Spinal cord (tissue), 10 donors: ENCODE results near the gene ARMC10. TPM values are rescaled to one million over a fixed set of nuclear protein-coding genes. Genes with fewer than 3 reads are reported as not detected.

Experiments
- DNase-seq, 6 donors: peaks; one replicate each; pipeline versions ENCODE4 v3.0.0 to v3.0.0-alpha.2; 2013 to 2015; ENCODE audit warnings: low spot score in 6 of 6, low read depth in 4 of 6
- H3K27ac ChIP-seq: one replicate; pipeline ENCODE4 v1.5.1; 2013; ENCODE audit warnings: low read depth, low read length, control low read depth
- H3K27me3 ChIP-seq: one replicate; pipeline ENCODE4 v1.6.1; 2013; ENCODE audit warnings: low read length; ENCODE audit not compliant: control insufficient read depth, insufficient read depth
- H3K36me3 ChIP-seq: one replicate; pipeline ENCODE4 v1.6.1; 2013; ENCODE audit warnings: low read length; ENCODE audit not compliant: control insufficient read depth, insufficient read depth
- H3K4me1 ChIP-seq: one replicate; pipeline ENCODE4 v1.6.1; 2013; ENCODE audit warnings: low read length; ENCODE audit not compliant: control insufficient read depth, insufficient read depth
- H3K4me3 ChIP-seq: one replicate; pipeline ENCODE4 v1.5.1; 2013; ENCODE audit warnings: low read depth, low read length, control low read depth
- H3K9me3 ChIP-seq: one replicate; pipeline ENCODE4 v1.6.1; 2013; ENCODE audit warnings: low read length; ENCODE audit not compliant: control insufficient read depth, insufficient read depth
- WGBS: methylation state at CpG from one replicate; pipeline ENCODE4 v1.1.5; 2013; ENCODE audit warnings: missing lambda C conversion rate; ENCODE audit not compliant: insufficient coverage; 5-methylcytosine and 5-hydroxymethylcytosine counted together
- polyA plus RNA-seq, 2 donors: library from polyadenylated mRNA; unstranded; fragments of 120-200 nt; gene quantifications; one replicate each; pipeline ENCODE4 v1.2.1, GENCODE V29; 2013; ENCODE audit not compliant: insufficient read length in 2 of 2
- total RNA-seq, 2 donors: library from RNA; depleted of rRNA in 1 of 2; stranded (reverse); fragments of 120-200 nt in 1 of 2; fragments of >200 nt in 1 of 2; gene quantifications; one replicate each; pipeline versions ENCODE4 v1.2.3 to v1.2.4, GENCODE V29; 2013 to 2014
- donor health status: healthy.

The ARMC10 gene
- total and polyA plus RNA-seq, 4 donors: 42.2 to 52.7 (median 46.1) TPM

DNA sequence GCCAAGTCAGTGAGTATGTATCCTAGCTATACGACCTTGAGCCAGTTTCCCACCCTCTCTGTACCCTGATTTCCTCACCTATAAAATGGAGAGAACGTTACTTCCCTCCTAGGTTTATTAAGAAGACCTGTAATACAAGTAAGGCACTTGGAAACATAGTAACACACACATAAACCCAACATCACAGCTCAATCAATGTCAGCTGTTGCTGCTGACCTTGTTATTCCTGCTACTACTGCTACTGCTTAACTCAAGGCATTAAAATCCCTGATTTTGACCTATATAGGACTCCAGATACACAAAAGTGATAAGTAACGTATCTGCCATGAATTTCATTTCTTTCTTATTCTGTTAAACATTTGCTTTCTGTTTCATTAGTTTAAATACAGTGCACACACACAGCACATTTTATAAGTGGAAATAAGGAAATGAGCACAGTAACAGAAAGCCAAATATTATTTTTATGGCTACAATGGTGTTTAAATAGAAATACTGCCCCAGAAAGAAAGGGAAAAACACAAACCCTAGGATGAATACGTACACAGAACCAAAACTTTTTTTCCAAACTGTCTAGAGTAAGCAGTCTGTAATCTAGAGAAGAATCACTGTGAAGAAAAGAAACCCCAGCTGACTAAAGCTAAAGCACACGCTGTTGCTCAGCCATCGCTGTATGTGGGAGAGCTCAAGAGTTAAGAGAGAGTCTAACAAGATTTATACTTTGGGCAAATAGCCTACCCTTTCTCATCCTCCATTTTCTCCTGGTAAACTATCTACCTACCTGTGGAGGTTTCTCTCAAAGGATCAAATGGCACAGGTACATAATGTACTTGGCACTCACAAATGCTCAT lies 55.0 kb downstream of the ARMC10 start:
- WGBS: no CpG with 5 or more reads among the region's 6 CpGs
- Histone ChIP-seq H3K4me3 (no peak overlapping the region), H3K27ac (peak overlapping the region; percentile 45)

DNA sequence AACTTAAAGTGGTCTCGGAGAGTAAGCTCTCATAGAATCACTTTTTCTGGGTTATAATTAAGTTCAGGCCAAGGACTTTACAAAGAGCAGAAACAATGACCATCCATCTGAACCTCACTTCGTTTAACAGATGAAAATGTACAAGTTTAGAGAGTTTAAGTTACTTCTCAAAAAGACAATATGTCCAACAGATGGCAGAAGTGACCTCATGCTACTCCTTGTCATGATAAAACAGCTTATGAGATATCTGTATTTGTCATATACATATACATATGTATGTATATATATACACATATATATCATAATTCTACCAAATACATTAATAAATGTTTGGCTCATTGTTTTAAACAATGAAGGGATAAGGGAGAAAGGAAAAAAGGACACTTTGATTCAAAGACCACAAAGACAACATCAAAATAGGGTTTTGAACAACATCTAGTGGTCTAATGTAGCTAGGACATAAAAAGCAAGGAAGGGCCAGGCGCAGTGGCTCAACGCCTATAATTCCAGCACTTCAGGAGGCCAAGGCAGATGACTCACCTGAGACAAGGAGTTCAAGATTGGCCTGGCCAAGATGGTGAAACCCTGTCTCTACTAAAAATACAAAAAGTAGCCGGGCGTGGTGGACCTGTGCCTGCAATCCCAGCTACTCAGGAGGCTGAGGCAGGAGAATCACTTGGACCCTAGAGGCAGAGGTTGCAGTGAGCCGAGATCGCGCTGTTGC lies 56.1 kb downstream of the ARMC10 start:
- no peak for DNase-seq
- H3K27ac ChIP-seq: no peak overlapping the region
- 73% methylated on average over 7 of the region's 9 CpGs for WGBS

More for the DNA sequence above, 55.0 kb downstream of the ARMC10 start:
- Histone ChIP-seq H3K27me3 (no peaks in the 10 kb centered on the region), H3K36me3 (peaks cover 2% of the 10 kb centered on the region), H3K9me3 (no peaks in the 10 kb centered on the region), H3K4me1 (peaks cover 10% of the 10 kb centered on the region)
- DNase-seq: no peak

DNA sequence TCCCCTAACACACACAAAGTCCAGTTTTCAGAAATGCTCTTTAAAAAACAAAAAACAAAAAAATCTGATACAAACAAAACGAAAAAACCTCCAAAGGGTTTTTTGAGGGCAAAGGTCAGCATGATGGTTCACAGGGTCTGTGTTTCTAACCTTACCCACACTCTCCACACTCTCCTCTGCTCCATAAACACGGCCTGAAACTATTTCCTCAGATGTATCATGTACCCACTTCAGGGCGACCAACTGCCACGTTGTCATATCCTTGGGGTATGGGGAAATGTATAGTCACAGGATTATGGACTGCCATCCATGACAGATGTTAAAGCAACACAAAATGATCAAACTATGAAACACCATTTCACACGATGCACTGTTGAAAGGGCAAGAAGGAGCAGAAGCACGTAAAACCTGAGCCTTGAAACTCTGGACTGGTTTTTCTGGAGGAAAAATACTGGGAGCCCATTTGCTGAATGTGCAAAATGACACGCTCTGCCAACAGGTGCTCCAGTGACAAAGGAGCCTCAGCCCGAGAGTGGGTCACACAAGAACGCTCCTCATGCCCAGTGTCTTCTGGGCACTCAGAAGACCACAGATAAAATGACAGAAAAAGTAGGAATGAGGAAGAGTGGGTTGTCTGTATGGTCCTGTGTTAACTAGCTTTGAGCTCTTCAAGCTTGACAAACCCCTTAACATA lies 58.2 kb downstream of the ARMC10 start:
- 75% methylated on average over 6 of the region's 9 CpGs for WGBS

More for the DNA sequence above, 56.1 kb downstream of the ARMC10 start:
- Histone ChIP-seq H3K4me1 (peaks cover 7% of the 10 kb centered on the region), H3K36me3 (peaks cover 2% of the 10 kb centered on the region), H3K9me3 (no peaks in the 10 kb centered on the region), H3K27me3 (no peaks in the 10 kb centered on the region), H3K4me3 (no peak overlapping the region)

DNA sequence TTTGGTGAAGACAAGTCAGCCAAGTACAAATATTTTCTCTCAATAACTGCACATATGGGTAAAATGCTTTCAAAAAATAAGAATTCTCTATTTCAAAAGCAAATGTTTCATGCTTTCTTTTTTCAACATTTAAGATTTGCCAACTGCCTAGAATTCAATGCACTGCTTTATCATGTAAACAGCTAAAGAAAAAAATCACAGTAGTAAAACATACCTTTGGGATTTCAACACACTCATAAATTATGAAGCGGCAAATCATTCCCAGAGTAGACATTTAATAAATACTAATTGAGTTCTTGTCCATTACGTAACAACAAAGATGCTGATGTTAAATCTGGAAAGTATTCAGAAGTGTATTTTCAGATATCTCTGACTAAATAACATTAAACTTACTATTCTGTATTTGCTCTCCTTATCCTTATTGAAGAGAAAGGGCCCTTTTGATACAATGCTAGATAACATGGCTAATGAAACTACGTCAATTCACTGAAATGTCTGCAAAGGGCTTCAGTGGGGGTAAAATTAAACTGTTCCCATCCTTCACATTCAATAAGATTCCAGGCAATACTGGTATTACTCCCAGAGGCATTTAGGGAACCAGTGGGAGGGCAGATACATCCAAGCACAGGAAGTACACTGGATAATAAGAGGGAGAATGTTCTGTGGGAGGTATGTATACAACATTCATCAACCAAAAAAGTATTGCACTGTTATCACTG lies 60.1 kb downstream of the ARMC10 start:
- peak overlapping the region; percentile 15 for H3K27ac ChIP-seq

More for the DNA sequence above, 58.2 kb downstream of the ARMC10 start:
- Histone ChIP-seq H3K4me3 (no peak overlapping the region), H3K9me3 (no peaks in the 10 kb centered on the region), H3K4me1 (no peaks in the 10 kb centered on the region), H3K27ac (no peak overlapping the region), H3K36me3 (no peaks in the 10 kb centered on the region), H3K27me3 (no peaks in the 10 kb centered on the region)
- no peak for DNase-seq

DNA sequence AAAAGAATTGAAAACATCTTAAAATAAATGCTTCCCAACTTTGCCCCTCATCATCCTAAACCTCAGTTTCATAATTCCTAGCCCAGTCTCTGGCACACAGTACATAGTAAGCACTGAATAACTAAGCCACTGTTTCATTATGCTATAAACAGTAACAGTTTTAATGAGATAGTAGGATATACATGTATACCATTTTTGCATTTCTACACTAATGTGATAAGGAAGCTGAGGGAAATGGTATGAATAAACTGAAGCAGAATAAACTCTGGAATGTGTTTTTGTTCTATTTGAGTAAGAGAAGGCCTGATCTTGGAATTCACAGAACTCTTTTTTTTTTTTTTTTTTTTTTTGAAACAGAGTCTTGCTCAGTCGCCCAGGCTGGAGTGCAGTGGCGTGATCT lies 65.1 kb downstream of the ARMC10 start:
- WGBS: 100% methylated on average over 2 of the region's 2 CpGs
- Histone ChIP-seq H3K4me1 (no peaks in the 10 kb centered on the region), H3K27ac (no peak overlapping the region), H3K36me3 (no peaks in the 10 kb centered on the region), H3K4me3 (no peak overlapping the region), H3K9me3 (no peaks in the 10 kb centered on the region), H3K27me3 (no peaks in the 10 kb centered on the region)
- no peak for DNase-seq

More for the DNA sequence above, 60.1 kb downstream of the ARMC10 start:
- Histone ChIP-seq H3K9me3 (no peaks in the 10 kb centered on the region), H3K4me3 (no peak overlapping the region), H3K27me3 (no peaks in the 10 kb centered on the region), H3K4me1 (no peaks in the 10 kb centered on the region), H3K36me3 (no peaks in the 10 kb centered on the region)
- peak in 1 of 6 donors; percentile 58 for DNase-seq
- no CpG with 5 or more reads among the region's 3 CpGs for WGBS

DNA sequence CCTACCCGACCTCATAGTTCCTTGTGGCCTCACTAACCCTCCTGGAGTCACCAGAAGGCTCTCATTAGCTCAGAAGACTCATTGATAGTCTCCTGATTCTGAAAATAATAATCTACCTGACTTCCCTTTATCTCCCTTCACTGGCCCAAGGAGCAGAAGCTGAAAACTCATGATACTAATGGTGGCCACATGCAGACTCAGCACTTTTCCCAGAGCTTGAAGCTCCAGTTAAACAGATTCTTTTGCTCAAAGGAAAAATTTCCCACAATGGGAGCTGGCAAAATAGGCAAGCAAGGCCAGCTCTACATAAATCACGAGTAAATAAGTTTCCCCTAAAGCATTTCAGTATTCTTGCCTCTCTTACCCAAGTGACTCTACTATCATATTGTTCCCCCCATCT lies 65.7 kb downstream of the ARMC10 start:
- Histone ChIP-seq H3K27me3 (no peaks in the 10 kb centered on the region), H3K36me3 (no peaks in the 10 kb centered on the region), H3K9me3 (no peaks in the 10 kb centered on the region), H3K27ac (no peak overlapping the region), H3K4me3 (no peak overlapping the region), H3K4me1 (no peaks in the 10 kb centered on the region)
- no peak for DNase-seq
- WGBS: 94% methylated on average over 2 of the region's 2 CpGs

DNA sequence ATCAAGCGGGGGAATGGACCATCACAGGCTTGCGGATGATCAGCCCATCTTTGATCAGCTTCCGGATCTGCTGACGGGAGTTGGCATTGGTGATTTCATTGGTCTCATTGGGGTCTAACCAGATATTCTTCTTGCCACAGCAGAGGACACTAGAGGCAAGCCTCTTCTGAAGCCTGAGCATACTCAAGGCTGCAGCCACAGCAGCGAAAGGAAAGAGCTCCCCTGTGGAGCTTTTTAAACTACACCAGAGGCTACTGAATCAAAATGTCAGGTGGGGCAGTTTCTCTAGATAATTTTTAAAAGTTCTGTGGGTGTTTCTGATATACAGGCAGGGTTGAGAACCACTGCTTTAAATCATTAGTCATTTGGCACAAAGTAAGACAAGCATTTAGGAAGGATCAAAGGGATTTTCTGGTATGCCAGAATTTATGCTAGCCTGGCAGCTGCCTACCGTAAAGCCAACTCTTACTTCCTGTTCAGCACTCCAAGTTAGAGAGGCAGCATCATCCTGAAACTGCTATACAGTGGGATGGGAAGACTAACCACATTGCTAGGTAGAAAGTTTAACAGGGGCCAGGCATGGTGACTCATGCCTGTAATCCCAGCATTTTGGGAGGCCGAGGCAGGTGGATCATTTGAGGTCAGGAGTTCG lies 66.9 kb downstream of the ARMC10 start:
- DNase-seq: no peak
- 95% methylated on average over 5 of the region's 8 CpGs for WGBS

DNA sequence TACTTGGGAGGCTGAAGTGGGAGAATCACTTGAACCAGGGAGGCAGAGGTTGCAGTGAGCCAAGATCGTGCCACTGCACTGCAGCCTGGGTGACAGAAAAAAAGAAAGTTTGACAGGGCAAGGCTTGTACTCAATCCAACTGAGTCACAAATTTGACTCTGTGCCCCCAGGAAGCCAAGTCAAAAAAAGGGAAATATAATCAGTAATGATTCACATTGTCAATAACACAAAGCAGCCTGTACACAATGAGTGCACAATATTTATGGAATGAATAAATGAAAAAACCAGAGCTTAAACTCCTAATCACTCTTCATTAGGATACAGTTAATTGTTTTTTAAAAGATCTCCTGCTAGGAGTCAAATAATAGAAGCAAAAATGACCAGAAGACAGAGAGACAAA lies 67.6 kb downstream of the ARMC10 start:
- Histone ChIP-seq H3K9me3 (no peaks in the 10 kb centered on the region), H3K27me3 (no peaks in the 10 kb centered on the region), H3K4me3 (no peak overlapping the region), H3K4me1 (no peaks in the 10 kb centered on the region), H3K36me3 (no peaks in the 10 kb centered on the region), H3K27ac (no peak overlapping the region)
- WGBS: 80% methylated on average over 1 of the region's 1 CpG
- DNase-seq: no peak

More for the DNA sequence above, 66.9 kb downstream of the ARMC10 start:
- H3K36me3 ChIP-seq: no peaks in the 10 kb centered on the region
- no peaks in the 10 kb centered on the region for H3K27me3 ChIP-seq
- H3K4me3 ChIP-seq: no peak overlapping the region
- H3K27ac ChIP-seq: no peak overlapping the region
- no peaks in the 10 kb centered on the region for H3K4me1 ChIP-seq
- no peaks in the 10 kb centered on the region for H3K9me3 ChIP-seq

DNA sequence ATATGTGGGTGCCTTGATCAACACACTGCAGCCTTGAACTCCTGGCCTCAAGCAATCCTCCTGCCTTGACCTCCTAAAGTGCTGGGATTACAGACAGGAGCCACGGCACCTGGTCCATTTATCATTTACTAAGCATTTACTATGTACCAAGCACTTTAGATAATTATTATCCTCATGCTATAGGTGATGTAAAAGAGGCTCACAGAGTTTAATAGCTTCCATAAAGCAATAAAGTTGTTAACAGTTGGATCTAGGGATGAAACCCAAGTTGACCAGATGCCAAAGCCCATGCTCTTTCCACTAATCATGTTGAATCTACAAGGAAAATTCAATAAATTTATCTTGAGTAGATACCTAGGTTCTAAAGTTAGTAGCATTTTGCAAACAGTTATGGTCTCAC lies 68.9 kb downstream of the ARMC10 start:
- no peak overlapping the region for H3K4me3 ChIP-seq
- H3K4me1 ChIP-seq: no peaks in the 10 kb centered on the region
- no peaks in the 10 kb centered on the region for H3K36me3 ChIP-seq
- WGBS: no CpG with 5 or more reads among the region's 1 CpG
- H3K9me3 ChIP-seq: no peaks in the 10 kb centered on the region
- H3K27ac ChIP-seq: no peak overlapping the region
- no peak for DNase-seq
- no peaks in the 10 kb centered on the region for H3K27me3 ChIP-seq
